HEK293T (cell line): ENCODE results near the gene LRRFIP1.
"Not testable (repeated sequence)": the region's sequence is repeated elsewhere in the genome, so short reads cannot be mapped to it uniquely, and the experiment has no call there.

ENCODE experiments used
- BHLHE40 ChIP-seq: fragments of 450-650 bp; IDR thresholded peaks from 2 replicates; pipeline ENCODE4 v1.6.1; 2016; ENCODE audit warnings: mild to moderate bottlenecking, moderate library complexity, borderline replicate concordance
- L3MBTL2 ChIP-seq: fragments of 450-650 bp; conservative IDR thresholded peaks from 2 replicates; pipeline ENCODE4 v1.6.1; 2016; ENCODE audit warnings: mild to moderate bottlenecking

- TF ChIP-seq L3MBTL2, BHLHE40: not testable (repeated sequence)
These were observed 137.7 kb downstream of the LRRFIP1 start for GRCh38 chr2:237765122-237765521.
